ENCODE results near the gene RAB4B.
"Not testable (repeated sequence)": the region's sequence is repeated elsewhere in the genome, so short reads cannot be mapped to it uniquely, and the experiment has no call there.

DNA sequence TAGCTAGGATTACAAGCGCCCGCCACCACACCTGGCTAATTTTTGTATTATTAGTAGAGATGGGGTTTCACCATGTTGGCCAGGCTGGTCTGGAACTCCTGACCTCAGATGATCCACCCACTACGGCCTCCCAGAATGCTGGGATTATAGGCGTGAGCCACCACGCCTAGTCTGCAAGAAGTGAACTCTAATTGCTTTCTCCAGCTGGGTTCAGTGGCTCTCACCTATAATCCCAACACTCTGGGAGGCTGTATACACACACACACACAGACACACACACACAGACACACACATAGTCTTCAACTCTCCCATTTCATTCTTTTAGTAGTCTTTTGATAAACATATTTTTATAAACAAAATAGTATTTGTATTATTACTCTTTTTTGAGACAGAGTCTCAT, 48.0 kb upstream of the RAB4B start:
- not testable (repeated sequence) for TF ChIP-seq YY1 (IDR thresholded peaks at IDR 0.05; ENCODE audit: insufficient read depth, insufficient read length); ZNF274 (IDR thresholded peaks at IDR 0.05; ENCODE audit: low read depth, low read length)
